BLaER1 treated with 17β-estradiol and CSF1 and Interleukin-3, amounts not matched to agents 10 nM and 100 nM (cell line): ENCODE measurements around the gene HOXB3.

ENCODE experiments used
- H3K27ac ChIP-seq, 11 experiments: shearing (Covaris generic); formaldehyde crosslinking; 2 replicates each; pipeline ENCODE4 v1.8.1; 2022
- H3K27me3 ChIP-seq, 11 experiments: shearing (Covaris generic); formaldehyde crosslinking; 2 replicates each; pipeline ENCODE4 v1.8.1; 2022
- H3K36me3 ChIP-seq, 11 experiments: shearing (Covaris generic); formaldehyde crosslinking; 2 replicates each; pipeline ENCODE4 v1.8.1; 2022
- H3K4me1 ChIP-seq, 10 experiments: shearing (Covaris generic); formaldehyde crosslinking; 2 replicates each; pipeline ENCODE4 v1.8.1; 2022
- H3K4me2 ChIP-seq, 11 experiments: shearing (Covaris generic); formaldehyde crosslinking; 2 replicates each; pipeline ENCODE4 v1.8.1; 2022
- H3K4me3 ChIP-seq, 10 experiments: shearing (Covaris generic); formaldehyde crosslinking; 2 replicates each; pipeline ENCODE4 v1.8.1; 2022
- H3K9ac ChIP-seq, 11 experiments: shearing (Covaris generic); formaldehyde crosslinking; 2 replicates each; pipeline ENCODE4 v1.8.1; 2022
- H3K9me3 ChIP-seq, 11 experiments: shearing (Covaris generic); formaldehyde crosslinking; replicated peaks in 1 of 11; 2 replicates each; pipeline ENCODE4 v1.8.1; 2022
- H4K20me1 ChIP-seq, 11 experiments: shearing (Covaris generic); formaldehyde crosslinking; 2 replicates each; pipeline ENCODE4 v1.8.1; 2022
- Cebpa-rat ChIP-seq, 11 experiments: shearing (Covaris generic); IDR thresholded peaks; 2 replicates each; pipeline ENCODE4 v1.8.1; 2022

HOXB3 gene

GRCh38 chr17:48589831-48590606, at the start of gene HOXB3:
Gene HOXB3 (minus strand): TSS chr17:48590241. CDS start chr17:48552474, 37,767 bp downstream.
- Histone ChIP-seq H3K27me3 (peaks cover 98 to 100% (median 100%) of the 10 kb centered on the region in 11 experiments), H4K20me1 (peaks cover 0 to 95% (median 89%) of the 10 kb centered on the region in 11 experiments; a peak in 19 of 22 replicates), H3K4me2 (peak within 1 kb of the TSS in 1 of 11 experiments; percentile 11; a peak in 1 of 22 replicates), H3K9ac (no peak within 1 kb of the TSS), H3K9me3 (no peaks in the 10 kb centered on the region), H3K4me1 (peaks cover 11 to 37% (median 22%) of the 10 kb centered on the region in 10 experiments; a peak in 18 of 20 replicates), H3K4me3 (no peak within 1 kb of the TSS), H3K27ac (no peak within 1 kb of the TSS), H3K36me3 (no peaks in the 10 kb centered on the region)
- no peak for TF ChIP-seq Cebpa-rat (IDR thresholded peaks at IDR 0.05)

GRCh38 chr17:48639136-48639535, 49.1 kb upstream of the HOXB3 start:
- no peak for TF ChIP-seq Cebpa-rat (IDR thresholded peaks at IDR 0.05)
- H3K27ac ChIP-seq, result no peak overlapping the region
- peaks cover 100% of the 10 kb centered on the region in 11 experiments for H3K27me3 ChIP-seq

GRCh38 chr17:48637323-48638260, 47.6 kb upstream of the HOXB3 start:
- Histone ChIP-seq H3K27me3 (peaks cover 100% of the 10 kb centered on the region in 11 experiments), H3K36me3 (no peaks in the 10 kb centered on the region), H4K20me1 (peaks cover 0 to 96% (median 77%) of the 10 kb centered on the region in 11 experiments; a peak in 15 of 22 replicates), H3K9me3 (peaks cover 0 to 23% (median 0%) of the 10 kb centered on the region in 11 experiments; a peak in 8 of 22 replicates), H3K4me1 (peaks cover 0 to 5% (median 0%) of the 10 kb centered on the region in 10 experiments; a peak in 1 of 20 replicates), H3K27ac (no peak overlapping the region), H3K4me3 (no peak overlapping the region), H3K4me2 (no peak overlapping the region), H3K9ac (no peak overlapping the region)
- no peak for TF ChIP-seq Cebpa-rat (IDR thresholded peaks at IDR 0.05)

More at GRCh38 chr17:48639136-48639535, 49.1 kb upstream of the HOXB3 start:
- Histone ChIP-seq H3K4me1 (peaks cover 0 to 5% (median 0%) of the 10 kb centered on the region in 10 experiments; a peak in 1 of 20 replicates), H3K4me3 (no peak overlapping the region), H3K4me2 (no peak overlapping the region), H3K9ac (no peak overlapping the region), H3K36me3 (no peaks in the 10 kb centered on the region), H4K20me1 (peaks cover 0 to 92% (median 73%) of the 10 kb centered on the region in 11 experiments; a peak in 15 of 22 replicates), H3K9me3 (peaks cover 0 to 17% (median 0%) of the 10 kb centered on the region in 11 experiments; a peak in 7 of 22 replicates)

- H3K4me1 ChIP-seq, result peaks cover 0 to 5% (median 0%) of the 10 kb centered on the region in 10 experiments; a peak in 1 of 20 replicates
Observed at GRCh38 chr17:48636177-48637018, 46.4 kb upstream of the HOXB3 start.

GRCh38 chr17:48634493-48635208, 44.6 kb upstream of the HOXB3 start:
- no peaks in the 10 kb centered on the region for H3K36me3 ChIP-seq
- no peak overlapping the region for H3K4me3 ChIP-seq
- H3K9me3 ChIP-seq, result peaks cover 0 to 7% (median 0%) of the 10 kb centered on the region in 11 experiments; a peak in 1 of 22 replicates
- no peak overlapping the region for H3K4me2 ChIP-seq
- H3K9ac ChIP-seq, result no peak overlapping the region
- no peak for TF ChIP-seq Cebpa-rat (IDR thresholded peaks at IDR 0.05)
- peaks cover 100% of the 10 kb centered on the region in 11 experiments for H3K27me3 ChIP-seq
- H4K20me1 ChIP-seq, result peaks cover 0 to 97% (median 84%) of the 10 kb centered on the region in 11 experiments; a peak in 15 of 22 replicates
- H3K27ac ChIP-seq, result no peak overlapping the region
- peaks cover 0 to 5% (median 0%) of the 10 kb centered on the region in 10 experiments; a peak in 1 of 20 replicates for H3K4me1 ChIP-seq

More at GRCh38 chr17:48636177-48637018, 46.4 kb upstream of the HOXB3 start:
- H3K4me3 ChIP-seq, result no peak overlapping the region
- no peak for TF ChIP-seq Cebpa-rat (IDR thresholded peaks at IDR 0.05)
- H3K27me3 ChIP-seq, result peaks cover 100% of the 10 kb centered on the region in 11 experiments
- H3K36me3 ChIP-seq, result no peaks in the 10 kb centered on the region
- peak overlapping the region in 3 of 11 experiments; percentile 5 to 80 (median 29); a peak in 6 of 22 replicates for H3K4me2 ChIP-seq
- peaks cover 0 to 96% (median 77%) of the 10 kb centered on the region in 11 experiments; a peak in 15 of 22 replicates for H4K20me1 ChIP-seq
- peaks cover 0 to 12% (median 0%) of the 10 kb centered on the region in 11 experiments; a peak in 4 of 22 replicates for H3K9me3 ChIP-seq
- no peak overlapping the region for H3K9ac ChIP-seq
- H3K27ac ChIP-seq, result no peak overlapping the region

GRCh38 chr17:48633266-48633677, 43.2 kb upstream of the HOXB3 start:
- TF ChIP-seq Cebpa-rat (IDR thresholded peaks at IDR 0.05), result no peak
- peaks cover 0 to 5% (median 0%) of the 10 kb centered on the region in 10 experiments; a peak in 1 of 20 replicates for H3K4me1 ChIP-seq
- no peak overlapping the region for H3K27ac ChIP-seq
- no peaks in the 10 kb centered on the region for H3K36me3 ChIP-seq
- H3K4me3 ChIP-seq, result no peak overlapping the region
- no peak overlapping the region for H3K4me2 ChIP-seq
- no peak overlapping the region for H3K9ac ChIP-seq
- H3K9me3 ChIP-seq, result peaks cover 0 to 7% (median 0%) of the 10 kb centered on the region in 11 experiments; a peak in 1 of 22 replicates
- H4K20me1 ChIP-seq, result peaks cover 0 to 96% (median 88%) of the 10 kb centered on the region in 11 experiments; a peak in 16 of 22 replicates
- H3K27me3 ChIP-seq, result peaks cover 100% of the 10 kb centered on the region in 11 experiments

- peaks cover 100% of the 10 kb centered on the region in 11 experiments for H3K27me3 ChIP-seq
- no peaks in the 10 kb centered on the region for H3K36me3 ChIP-seq
- peaks cover 0 to 7% (median 0%) of the 10 kb centered on the region in 11 experiments; a peak in 1 of 22 replicates for H3K9me3 ChIP-seq
- peaks cover 0 to 97% (median 91%) of the 10 kb centered on the region in 11 experiments; a peak in 16 of 22 replicates for H4K20me1 ChIP-seq
- no peak overlapping the region for H3K27ac ChIP-seq
- H3K9ac ChIP-seq, result no peak overlapping the region
- H3K4me2 ChIP-seq, result no peak overlapping the region
- H3K4me3 ChIP-seq, result no peak overlapping the region
- H3K4me1 ChIP-seq, result peaks cover 0 to 5% (median 0%) of the 10 kb centered on the region in 10 experiments; a peak in 1 of 20 replicates
- TF ChIP-seq Cebpa-rat (IDR thresholded peaks at IDR 0.05), result no peak
Observed at GRCh38 chr17:48632579-48633265, 42.7 kb upstream of the HOXB3 start.
